Neural cell (in vitro differentiated cells): ENCODE measurements around the gene ZCCHC13.

Experiments used
- EZH2 ChIP-seq: fragments of 200-600, 300-800 bp; shearing (Covaris generic), sonication (generic); IDR thresholded peaks from 2 replicates; pipeline ENCODE4 v1.6.1; 2014; ENCODE audit warnings: antibody characterized with exemption, low read length, borderline replicate concordance, mild to moderate bottlenecking; ENCODE audit not compliant: insufficient read depth, poor library complexity, severe bottlenecking
- POLR2AphosphoS5 ChIP-seq: IDR thresholded peaks from 2 replicates; pipeline ENCODE4 v1.6.1; 2012
- RAD21 ChIP-seq: fragments of 450-650 bp; conservative IDR thresholded peaks from 2 replicates; pipeline ENCODE4 v1.6.1; 2014; ENCODE audit warnings: antibody characterized with exemption, mild to moderate bottlenecking, moderate library complexity
- TF ChIP-seq, protein P1 (sequence below): fragments of 450-650 bp; IDR thresholded peaks from 2 replicates; pipeline ENCODE4 v1.5.1; 2014; ENCODE audit warnings: antibody characterized with exemption, mild to moderate bottlenecking, moderate library complexity; ENCODE audit not compliant: poor library complexity, severe bottlenecking

DNA sequence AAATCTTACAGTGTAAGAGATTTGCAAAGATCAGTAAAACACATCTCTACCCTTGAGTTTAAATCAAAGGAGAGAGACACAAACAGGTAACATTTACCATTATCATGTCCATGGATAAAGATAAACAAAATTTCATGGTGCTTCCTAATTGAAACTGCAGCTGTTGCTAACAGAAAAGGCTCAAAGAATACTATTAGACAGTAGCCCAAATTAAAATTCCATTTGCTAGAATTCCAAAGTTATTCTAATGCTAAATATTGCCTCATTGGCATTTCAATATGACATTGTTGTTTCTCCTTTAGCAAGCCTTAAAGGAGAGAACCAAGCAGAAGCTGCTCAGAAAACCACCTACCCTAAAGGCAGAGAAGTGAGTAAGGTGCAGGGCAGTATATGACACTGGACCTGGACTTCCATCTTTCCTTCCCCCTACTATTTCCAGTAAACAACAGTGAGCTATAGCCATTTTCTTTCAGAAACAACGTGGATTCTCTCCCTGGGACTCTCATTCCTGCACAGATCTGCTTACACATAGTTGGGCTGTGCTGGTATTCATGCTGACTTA, 19.5 kb upstream of the ZCCHC13 start:
- TF ChIP-seq, protein P1, sequence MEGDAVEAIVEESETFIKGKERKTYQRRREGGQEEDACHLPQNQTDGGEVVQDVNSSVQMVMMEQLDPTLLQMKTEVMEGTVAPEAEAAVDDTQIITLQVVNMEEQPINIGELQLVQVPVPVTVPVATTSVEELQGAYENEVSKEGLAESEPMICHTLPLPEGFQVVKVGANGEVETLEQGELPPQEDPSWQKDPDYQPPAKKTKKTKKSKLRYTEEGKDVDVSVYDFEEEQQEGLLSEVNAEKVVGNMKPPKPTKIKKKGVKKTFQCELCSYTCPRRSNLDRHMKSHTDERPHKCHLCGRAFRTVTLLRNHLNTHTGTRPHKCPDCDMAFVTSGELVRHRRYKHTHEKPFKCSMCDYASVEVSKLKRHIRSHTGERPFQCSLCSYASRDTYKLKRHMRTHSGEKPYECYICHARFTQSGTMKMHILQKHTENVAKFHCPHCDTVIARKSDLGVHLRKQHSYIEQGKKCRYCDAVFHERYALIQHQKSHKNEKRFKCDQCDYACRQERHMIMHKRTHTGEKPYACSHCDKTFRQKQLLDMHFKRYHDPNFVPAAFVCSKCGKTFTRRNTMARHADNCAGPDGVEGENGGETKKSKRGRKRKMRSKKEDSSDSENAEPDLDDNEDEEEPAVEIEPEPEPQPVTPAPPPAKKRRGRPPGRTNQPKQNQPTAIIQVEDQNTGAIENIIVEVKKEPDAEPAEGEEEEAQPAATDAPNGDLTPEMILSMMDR = no peak
- TF ChIP-seq RAD21 (no peak), EZH2 (no peak), POLR2AphosphoS5 (no peak)
